GDM1 (cell line): ENCODE data around the gene MCM9.

Source experiments
- DNase-seq: peaks from one replicate; lab custom pipeline; 2025; lab: John Stamatoyannopoulos, UW

MCM9 gene

GRCh38 chr6:118864341-118865099 lies 70.4 kb downstream of the MCM9 start:
- DNase-seq = peak; percentile 48

GRCh38 chr6:118862443-118862842 lies 72.5 kb downstream of the MCM9 start:
- no peak for DNase-seq

- no peak for DNase-seq
Measured at GRCh38 chr6:118860880-118861279, 74.1 kb downstream of the MCM9 start.

- no peak for DNase-seq
Measured at GRCh38 chr6:118860363-118860762, 74.6 kb downstream of the MCM9 start.

- no peak for DNase-seq
Measured at GRCh38 chr6:118859517-118860064, 75.4 kb downstream of the MCM9 start.

GRCh38 chr6:118856301-118856700 lies 78.7 kb downstream of the MCM9 start:
- DNase-seq = no peak

- no peak for DNase-seq
Measured at GRCh38 chr6:118853408-118853807, 81.6 kb downstream of the MCM9 start.

- no peak for DNase-seq
Measured at GRCh38 chr6:118844915-118845314, 90.0 kb downstream of the MCM9 start.

GRCh38 chr6:118843685-118844390 lies 91.1 kb downstream of the MCM9 start:
- no peak for DNase-seq

GRCh38 chr6:118830691-118831090 lies 104.3 kb downstream of the MCM9 start:
- no peak for DNase-seq

- no peak for DNase-seq
Measured at GRCh38 chr6:118829817-118830478, 105.0 kb downstream of the MCM9 start.

GRCh38 chr6:118826096-118826495 lies 108.9 kb downstream of the MCM9 start:
- DNase-seq = no peak

- no peak for DNase-seq
Measured at GRCh38 chr6:118825661-118826060, 109.3 kb downstream of the MCM9 start.

GRCh38 chr6:118815495-118815894 lies 119.5 kb downstream of the MCM9 start:
- DNase-seq = no peak

GRCh38 chr6:118813775-118814174 lies 121.2 kb downstream of the MCM9 start:
- DNase-seq = no peak

- DNase-seq = no peak
Measured at GRCh38 chr6:118812970-118813369, 122.0 kb downstream of the MCM9 start.

GRCh38 chr6:118810420-118811027 lies 124.4 kb downstream of the MCM9 start:
- DNase-seq = peak; percentile 71

- peak; percentile 21 for DNase-seq
Measured at GRCh38 chr6:118808793-118809638, 125.9 kb downstream of the MCM9 start.

- DNase-seq = no peak
Measured at GRCh38 chr6:118804091-118804490, 130.9 kb downstream of the MCM9 start.

- no peak for DNase-seq
Measured at GRCh38 chr6:118801257-118801656, 133.7 kb downstream of the MCM9 start.

GRCh38 chr6:118800394-118801071 lies 134.4 kb downstream of the MCM9 start:
- DNase-seq = peak; percentile 76
